Left ventricle myocardium inferior (tissue), 1 donor: ENCODE results near the gene ESRRG. TPM values are rescaled to one million over a fixed set of nuclear protein-coding genes. Genes with fewer than 3 reads are reported as not detected.

Experiments used
- DNase-seq: peaks from one replicate; pipeline ENCODE4 v3.0.0-alpha.2; 2020
- H3K27ac ChIP-seq: fragments of 200-600 bp; replicated peaks from 2 replicates; pipeline ENCODE4 v1.8.0; 2021
- H3K27me3 ChIP-seq: fragments of 200-600 bp; 2 replicates; pipeline ENCODE4 v1.8.0; 2021; ENCODE audit warnings: low read depth
- H3K36me3 ChIP-seq: fragments of 200-600 bp; 2 replicates; pipeline ENCODE4 v1.8.0; 2021
- H3K4me1 ChIP-seq: fragments of 200-600 bp; 2 replicates; pipeline ENCODE4 v1.8.0; 2021
- H3K4me3 ChIP-seq: fragments of 200-600 bp; 2 replicates; pipeline ENCODE4 v1.8.0; 2021; ENCODE audit warnings: mild to moderate bottlenecking, moderate library complexity
- H3K9me3 ChIP-seq: fragments of 200-600 bp; replicated peaks from 2 replicates; pipeline ENCODE4 v1.8.0; 2021
- CTCF ChIP-seq: fragments of 200-600 bp; IDR thresholded peaks from 2 replicates; pipeline ENCODE4 v1.8.0; 2021; ENCODE audit warnings: antibody characterized with exemption, mild to moderate bottlenecking, borderline replicate concordance
- intact Hi-C: fragments of 100-400 bp; cut with micrococcal nuclease; formaldehyde crosslinking; loops from one replicate; pipeline ENCODE4 v1.11.0; 2022
- long read RNA-seq: library from polyadenylated mRNA; unstranded; transcript quantifications from one replicate; pipeline ENCODE4 v2.0.0, GENCODE V29; 2021
- total RNA-seq: library from RNA; stranded (reverse); fragmentation: NEBNext Ultra II Directional; extraction: Animal tissue kit (Norgen Biotek cat#: 25700); gene quantifications from one replicate; pipeline ENCODE4 v1.2.1, GENCODE V29; 2021
- donor health status: DM: no; HTN: yes; CAD: no; lungs with severe emphysema.

Gene ESRRG
- 58.5 TPM for total RNA-seq
- long read RNA-seq, full-length matches to known transcripts, result 4 of 35 reads
- long read RNA-seq, partial matches to known transcripts, result 12 of 35 reads
- long read RNA-seq, other reads (novel, unspliced or antisense), result 19 of 35 reads

GRCh38 chr1:216723274-216723780, at the start of gene ESRRG:
TSS of gene ESRRG (minus strand) at chr1:216723429. CDS start at chr1:216723299, 130 bp downstream.
- peaks cover 18% of the 10 kb centered on the region for H3K4me1 ChIP-seq
- DNase-seq, result peak; percentile 64
- TF ChIP-seq CTCF, result no peak
- peak within 1 kb of the TSS; percentile 72 for H3K27ac ChIP-seq
- H3K27me3 ChIP-seq, result peaks cover 32% of the 10 kb centered on the region
- peak within 1 kb of the TSS; percentile 65 for H3K4me3 ChIP-seq
- no peaks in the 10 kb centered on the region for H3K9me3 ChIP-seq
- H3K36me3 ChIP-seq, result no peaks in the 10 kb centered on the region
- intact Hi-C loops, result no loop called here

- H3K27ac ChIP-seq, result no peak overlapping the region
- no peaks in the 10 kb centered on the region for H3K27me3 ChIP-seq
- DNase-seq, result no peak
- H3K9me3 ChIP-seq, result no peaks in the 10 kb centered on the region
- TF ChIP-seq CTCF, result no peak
- H3K4me1 ChIP-seq, result peaks cover 7% of the 10 kb centered on the region
- H3K36me3 ChIP-seq, result no peaks in the 10 kb centered on the region
- intact Hi-C loops, result no loop called here
- H3K4me3 ChIP-seq, result no peak overlapping the region
Observed at GRCh38 chr1:216771922-216772321, 48.7 kb upstream of the ESRRG start.

- Histone ChIP-seq H3K4me3 (no peak overlapping the region), H3K27me3 (no peaks in the 10 kb centered on the region), H3K27ac (no peak overlapping the region), H3K9me3 (no peaks in the 10 kb centered on the region), H3K4me1 (peaks cover 16% of the 10 kb centered on the region), H3K36me3 (no peaks in the 10 kb centered on the region)
- intact Hi-C loops, result no loop called here
- no peak for TF ChIP-seq CTCF
- no peak for DNase-seq
Observed at GRCh38 chr1:216766633-216767327, 43.6 kb upstream of the ESRRG start.

GRCh38 chr1:216765346-216766300, 42.4 kb upstream of the ESRRG start:
- peak overlapping the region; percentile 66 for H3K27ac ChIP-seq

More at GRCh38 chr1:216765346-216766300, 42.4 kb upstream of the ESRRG start:
- Histone ChIP-seq H3K4me3 (peak overlapping the region; percentile 42), H3K9me3 (no peaks in the 10 kb centered on the region), H3K36me3 (no peaks in the 10 kb centered on the region), H3K27me3 (no peaks in the 10 kb centered on the region), H3K4me1 (peaks cover 16% of the 10 kb centered on the region)
- TF ChIP-seq CTCF, result no peak
- DNase-seq, result no peak
- intact Hi-C loops, result no loop called here
